Endothelial cell of umbilical vein (primary cell): ENCODE data around the gene FOXRED2.

Source experiments
- CTCF ChIP-seq, 2 donors: IDR thresholded peaks; 1 replicate in 1 of 2; 2 replicates in 1 of 2; pipeline ENCODE4 v1.5.1; 2011; ENCODE audit warnings: low read length in 2 of 2, mild to moderate bottlenecking in 2 of 2, moderate library complexity in 2 of 2, control low read depth in 1 of 2, inconsistent platforms in 1 of 2, low read depth in 1 of 2; ENCODE audit not compliant: insufficient read depth in 1 of 2; ENCODE audit errors: extremely low read depth in 1 of 2
- MAX ChIP-seq: IDR thresholded peaks from 2 replicates; pipeline ENCODE4 v1.6.1; 2011; ENCODE audit not compliant: insufficient read depth, insufficient read length

- TF ChIP-seq MAX = no peak
- no peak for TF ChIP-seq CTCF (IDR thresholded peaks at IDR 0.05; ENCODE audit: extremely low read depth in 1 of 2, insufficient read depth in 1 of 2, low read depth in 1 of 2, low read length in 2 of 2)
These were observed 34.2 kb upstream of the FOXRED2 start for GRCh38 chr22:36540867-36541642.
